DMS53 treated with DMSO at 0.1 percent for 48 hours (cell line): ENCODE results near the gene RCCD1.
A peak's percentile ranks its signal among the peaks of the same experiment; 100 is the strongest.
"Not testable (repeated sequence)": the region's sequence is repeated elsewhere in the genome, so short reads cannot be mapped to it uniquely, and the experiment has no call there.

Experiments used
- DNase-seq: peaks from one replicate; lab custom pipeline; 2025; ENCODE audit not compliant: unreplicated experiment; lab: John Stamatoyannopoulos, UW

Gene RCCD1

GRCh38 chr15:90918034-90918788, 36.5 kb upstream of the RCCD1 start:
- DNase-seq: no peak

- no peak for DNase-seq
These were observed 35.8 kb upstream of the RCCD1 start for GRCh38 chr15:90918835-90919234.

- DNase-seq: no peak
These were observed 32.8 kb upstream of the RCCD1 start for GRCh38 chr15:90921887-90922286.

- DNase-seq: not testable (repeated sequence)
These were observed 31.9 kb upstream of the RCCD1 start for GRCh38 chr15:90922712-90923322.

- no peak for DNase-seq
These were observed 30.3 kb upstream of the RCCD1 start for GRCh38 chr15:90924375-90924774.

- not testable (repeated sequence) for DNase-seq
These were observed 27.9 kb upstream of the RCCD1 start for GRCh38 chr15:90926766-90927165.

GRCh38 chr15:90928106-90928505, 26.6 kb upstream of the RCCD1 start:
- not testable (repeated sequence) for DNase-seq

GRCh38 chr15:90929246-90930019, 25.3 kb upstream of the RCCD1 start:
- DNase-seq: no peak

GRCh38 chr15:90930861-90931574, 23.7 kb upstream of the RCCD1 start:
- DNase-seq: peak; percentile 1

- DNase-seq: no peak
These were observed 23.2 kb upstream of the RCCD1 start for GRCh38 chr15:90931575-90931827.

GRCh38 chr15:90931828-90932659, 22.6 kb upstream of the RCCD1 start, which contains the start of gene HDDC3:
Gene HDDC3, minus strand, starts transcription at chr15:90932549. Its CDS starts 9 bp downstream, at chr15:90932540.
- peak; percentile 86 for DNase-seq

- no peak for DNase-seq
These were observed 22.1 kb upstream of the RCCD1 start for GRCh38 chr15:90932660-90932991.

- DNase-seq: no peak
These were observed 21.4 kb upstream of the RCCD1 start for GRCh38 chr15:90933301-90933700.

GRCh38 chr15:90934256-90934948, 20.3 kb upstream of the RCCD1 start:
- peak; percentile 72 for DNase-seq

- DNase-seq: peak; percentile 80
These were observed 19.5 kb upstream of the RCCD1 start, which contains the start of gene UNC45A for GRCh38 chr15:90934949-90935751. Gene UNC45A, plus strand, starts transcription at chr15:90935285. Its CDS starts 40 bp downstream, at chr15:90935325.

- no peak for DNase-seq
These were observed 17.9 kb upstream of the RCCD1 start for GRCh38 chr15:90936823-90937222.

- DNase-seq: no peak
These were observed 16.4 kb upstream of the RCCD1 start for GRCh38 chr15:90938261-90938660.

- no peak for DNase-seq
These were observed 14.9 kb upstream of the RCCD1 start for GRCh38 chr15:90939756-90940155.

GRCh38 chr15:90941038-90941437, 13.6 kb upstream of the RCCD1 start:
- no peak for DNase-seq
